Ovary (tissue), 9 donors: ENCODE results near the gene HOXB3. TPM values are rescaled to one million over a fixed set of nuclear protein-coding genes. Genes with fewer than 3 reads are reported as not detected.

Source experiments
- DNase-seq, 5 donors: peaks; one replicate each; pipeline ENCODE4 v3.0.0-alpha.2; 2019 to 2020
- H3K27ac ChIP-seq, 2 donors: fragments of 200-600 bp; one replicate each; pipeline versions ENCODE4 v1.5.1 to v1.8.0; 2019 to 2022
- H3K27me3 ChIP-seq: fragments of 200-600 bp; one replicate; pipeline ENCODE4 v1.8.0; 2022
- H3K36me3 ChIP-seq: fragments of 200-600 bp; sonication (generic); one replicate; pipeline ENCODE4 v1.5.1; 2019
- H3K4me1 ChIP-seq: one replicate; pipeline ENCODE4 v1.8.1; 2013; ENCODE audit warnings: mild to moderate bottlenecking, moderate library complexity; ENCODE audit not compliant: insufficient read depth
- H3K4me3 ChIP-seq: fragments of 200-600 bp; sonication (generic); one replicate; pipeline ENCODE4 v1.5.1; 2017
- H3K9me3 ChIP-seq, 2 donors: fragments of 200-600 bp in 1 of 2; sonication (generic) in 1 of 2; one replicate each; pipeline versions ENCODE4 v1.5.1 to v1.8.1; 2013 to 2019; ENCODE audit warnings: mild to moderate bottlenecking in 1 of 2, moderate library complexity in 1 of 2
- CTCF ChIP-seq, 3 donors: fragments of 450-650 bp in 2 of 3; fragments of 200-600 bp in 1 of 3; IDR thresholded peaks; one replicate each; pipeline versions ENCODE4 v1.5.1 to v1.8.0; 2016 to 2022; ENCODE audit warnings: antibody characterized with exemption in 3 of 3, mild to moderate bottlenecking in 1 of 3
- EP300 ChIP-seq: sonication (generic); formaldehyde crosslinking; IDR thresholded peaks from one replicate; pipeline ENCODE4 v1.6.1; 2017; ENCODE audit warnings: antibody characterized with exemption
- POLR2A ChIP-seq: fragments of 450-650 bp; IDR thresholded peaks from one replicate; pipeline ENCODE4 v1.6.1; 2017; ENCODE audit warnings: antibody characterized with exemption, mild to moderate bottlenecking, moderate library complexity
- WGBS, 3 donors: extraction: QIAGEN DNeasy Blood & Tissue Kit in 1 of 3; methylation state at CpG; one replicate each; pipeline versions ENCODE4 v1.1.5 to v1.1.7; 2013 to 2017; 5-methylcytosine and 5-hydroxymethylcytosine counted together
- intact Hi-C, 4 donors: fragments of 100-400 bp; cut with DNase I; formaldehyde crosslinking; loops; one replicate each; pipeline versions ENCODE4 v1.11.0 to v1.15.1; 2022 to 2023
- polyA plus RNA-seq, 2 donors: library from polyadenylated mRNA; stranded (reverse); fragments of 200-250 nt in 1 of 2; fragments of 350-450 nt in 1 of 2; fragmentation: Illumina TruSeq in 1 of 2; extraction: RNeasy Lipid Tissue Mini Kit (QIAGEN cat#74804) in 1 of 2; gene quantifications; one replicate each; pipeline ENCODE4 v1.2.3, GENCODE V29; 2013 to 2014
- total RNA-seq, 7 donors: library from RNA; depleted of rRNA in 2 of 7; stranded (reverse); fragments of >200 nt in 2 of 7; fragmentation: NEBNext Ultra II Directional in 3 of 7; extraction: Animal tissue kit (Norgen Biotek cat#: 25700) in 3 of 7; gene quantifications; one replicate each; pipeline versions ENCODE4 v1.1.0 to v1.2.4, GENCODE V29; 2016 to 2023
- donor health status: DM: no; HTN: no; CAD: no; lungs with moderate emphysema.
- donor health status: DM: no; HTN: no; CAD: no.
- donor health status: Bipolar disorder and iron deficiency.
- donor health status: DM: yes; HTN: yes; CAD: no.
- donor health status: DM: no; HTN: no; CAD: no.
- donor health status: DM: yes; HTN: yes; CAD: no.

The HOXB3 gene
- total and polyA plus RNA-seq, 9 donors: 0.43 to 10.7 (median 2.7) TPM

- no peak for TF ChIP-seq EP300
- TF ChIP-seq CTCF (IDR thresholded peaks at IDR 0.05): no peak
- no peak for TF ChIP-seq POLR2A
- Histone ChIP-seq H3K4me1 (peaks cover 3% of the 10 kb centered on the region), H3K27ac (no peak overlapping the region), H3K27me3 (peaks cover 8% of the 10 kb centered on the region), H3K36me3 (no peaks in the 10 kb centered on the region), H3K4me3 (no peak overlapping the region), H3K9me3 (no peaks in the 10 kb centered on the region)
- DNase-seq: no peak
- intact Hi-C loops: no loop called here
- WGBS, 3 donors: 17 to 28% (median 22%) methylated on average over 2 of the region's 2 CpGs
Measured at GRCh38 chr17:48584223-48584741, 5.8 kb downstream of the HOXB3 start.

GRCh38 chr17:48583708-48584222 is 6.3 kb downstream of the HOXB3 start:
- H3K27ac ChIP-seq: no peak overlapping the region
- peaks cover 8% of the 10 kb centered on the region for H3K27me3 ChIP-seq
- no peak overlapping the region for H3K4me3 ChIP-seq
- TF ChIP-seq CTCF (IDR thresholded peaks at IDR 0.05) (no peak), EP300 (no peak), POLR2A (no peak)
- H3K4me1 ChIP-seq: peaks cover 3% of the 10 kb centered on the region
- no peak for DNase-seq
- intact Hi-C loops: no loop called here
- H3K9me3 ChIP-seq: no peaks in the 10 kb centered on the region
- 54 to 74% (median 61%) methylated on average over 3 of the region's 3 CpGs for WGBS, 3 donors
- H3K36me3 ChIP-seq: no peaks in the 10 kb centered on the region

- no peak for DNase-seq
- Histone ChIP-seq H3K27ac (no peak overlapping the region), H3K36me3 (no peaks in the 10 kb centered on the region), H3K27me3 (peaks cover 8% of the 10 kb centered on the region), H3K9me3 (no peaks in the 10 kb centered on the region), H3K4me1 (peaks cover 3% of the 10 kb centered on the region), H3K4me3 (no peak overlapping the region)
- TF ChIP-seq EP300: no peak
- TF ChIP-seq POLR2A: no peak
- TF ChIP-seq CTCF (IDR thresholded peaks at IDR 0.05): no peak
- intact Hi-C loops: no loop called here
- WGBS, 3 donors: 28 to 57% (median 33%) methylated on average over 7 of the region's 7 CpGs
Measured at GRCh38 chr17:48582750-48583069, 7.3 kb downstream of the HOXB3 start.

GRCh38 chr17:48579760-48580554 is 10.1 kb downstream of the HOXB3 start:
- Histone ChIP-seq H3K27ac (no peak overlapping the region), H3K4me3 (no peak overlapping the region), H3K9me3 (no peaks in the 10 kb centered on the region), H3K36me3 (no peaks in the 10 kb centered on the region), H3K4me1 (no peaks in the 10 kb centered on the region), H3K27me3 (peaks cover 8% of the 10 kb centered on the region)
- TF ChIP-seq CTCF (IDR thresholded peaks at IDR 0.05): no peak
- TF ChIP-seq POLR2A: no peak
- no peak for TF ChIP-seq EP300
- intact Hi-C loops: no loop called here
- 14 to 20% (median 14%) methylated on average over 26 of the region's 26 CpGs for WGBS, 3 donors
- no peak for DNase-seq
